Panc1 (cell line): ENCODE results near the gene EQTN. TPM values are rescaled to one million over a fixed set of nuclear protein-coding genes. Genes with fewer than 3 reads are reported as not detected.

Experiments used
- ATAC-seq: fragments of 200-7000 bp; cut with Tn5 transposase; 2 replicates; pipeline ENCODE4 v1.9.1; 2020; ENCODE audit warnings: mild to moderate bottlenecking, moderate library complexity
- BruUV-seq: library from RNA; stranded (reverse); fragments of 400-500 nt; replicated peaks from 2 replicates; lab custom pipeline; 2021; lab: Mats Ljungman, UMichigan
- CTCF ChIA-PET: fragments of 300-600 bp; sonication (Branson Sonifier 250); formaldehyde crosslinking; loops from one replicate; lab custom pipeline; 2022; ENCODE audit warnings: antibody characterized with exemption; lab: Charles Lee
- POLR2A ChIA-PET: fragments of 300-600 bp; sonication (Branson Sonifier 250); formaldehyde crosslinking; loops from one replicate; lab custom pipeline; 2022; ENCODE audit warnings: antibody characterized with exemption; lab: Charles Lee
- DNase-seq: peaks from one replicate; pipeline ENCODE4 v3.0.0-alpha.2; 2010; ENCODE audit warnings: low read depth, low spot score
- H3K27ac ChIP-seq: 2 replicates; pipeline ENCODE4 v1.5.1; 2011; ENCODE audit warnings: mild to moderate bottlenecking, low read length, inconsistent platforms
- H3K27me3 ChIP-seq: fragments of 200-500 bp; sonication (Bioruptor generic); 2 replicates; pipeline ENCODE4 v1.6.0; 2014; ENCODE audit warnings: low read length, inconsistent platforms; ENCODE audit not compliant: control insufficient read depth, insufficient read depth
- H3K36me3 ChIP-seq: fragments of 200-500 bp; sonication (Bioruptor generic); 2 replicates; pipeline ENCODE4 v1.5.1; 2014; ENCODE audit warnings: inconsistent platforms, mild to moderate bottlenecking, low read length, moderate library complexity; ENCODE audit not compliant: control insufficient read depth, insufficient read depth
- H3K4me1 ChIP-seq: 2 replicates; pipeline ENCODE4 v1.5.1; 2011; ENCODE audit warnings: inconsistent platforms, mild to moderate bottlenecking, low read length, moderate library complexity; ENCODE audit not compliant: control insufficient read depth, insufficient read depth
- H3K4me3 ChIP-seq, 2 experiments: 2 replicates each; pipeline ENCODE4 v1.5.1; 2011 to 2012; ENCODE audit warnings: low read depth in 2 of 2, low read length in 2 of 2, mild to moderate bottlenecking in 2 of 2, inconsistent platforms in 1 of 2, moderate library complexity in 1 of 2
- H3K9me3 ChIP-seq: fragments of 200-500 bp; sonication (Bioruptor generic); 2 replicates; pipeline ENCODE4 v1.5.1; 2014; ENCODE audit warnings: low read depth, mild to moderate bottlenecking, inconsistent platforms, low read length, moderate library complexity; ENCODE audit not compliant: control insufficient read depth, insufficient read depth
- POLR2AphosphoS5 ChIP-seq: IDR thresholded peaks from 2 replicates; pipeline ENCODE4 v1.6.1; 2012; ENCODE audit warnings: mild to moderate bottlenecking, low read depth, low read length, moderate library complexity
- REST ChIP-seq, 2 experiments: IDR thresholded peaks; 2 replicates each; pipeline ENCODE4 v1.6.1; 2011 to 2012; ENCODE audit warnings: low read depth in 2 of 2, control low read depth in 1 of 2, low read length in 1 of 2, mild to moderate bottlenecking in 1 of 2, moderate library complexity in 1 of 2; ENCODE audit not compliant: insufficient read depth in 1 of 2
- SIN3A ChIP-seq: IDR thresholded peaks from 2 replicates; pipeline ENCODE4 v1.6.1; 2012; ENCODE audit warnings: low read depth, mild to moderate bottlenecking, low read length, moderate library complexity, borderline replicate concordance; ENCODE audit not compliant: insufficient read depth
- TCF7L2 ChIP-seq: IDR thresholded peaks from 2 replicates; pipeline ENCODE4 v1.6.1; 2011; ENCODE audit warnings: mild to moderate bottlenecking, low read depth, low read length, inconsistent platforms
- in situ Hi-C: cut with HindIII; loops from 2 replicates; pipeline ENCODE4 v1.10.0; 2016; ENCODE audit warnings: low sequenced_read_pairs, low pct_unique_long_range_greater_than_20kb
- intact Hi-C: fragments of 100-400 bp; cut with micrococcal nuclease; formaldehyde crosslinking; loops from one replicate; pipeline ENCODE4 v1.10.0; 2022; ENCODE audit not compliant: unreplicated experiment
- total RNA-seq: library from RNA; stranded (reverse); gene quantifications from one replicate; pipeline ENCODE4 v1.2.1, GENCODE V29; 2021; ENCODE audit not compliant: unreplicated experiment
- TF ChIP-seq, protein P1 (sequence below): fragments of 450-650 bp; IDR thresholded peaks from 2 replicates; pipeline ENCODE4 v1.5.1; 2017; ENCODE audit warnings: mild to moderate bottlenecking

Gene EQTN
- total RNA-seq, 1 experiment from 2014 or later, result not detected

DNA sequence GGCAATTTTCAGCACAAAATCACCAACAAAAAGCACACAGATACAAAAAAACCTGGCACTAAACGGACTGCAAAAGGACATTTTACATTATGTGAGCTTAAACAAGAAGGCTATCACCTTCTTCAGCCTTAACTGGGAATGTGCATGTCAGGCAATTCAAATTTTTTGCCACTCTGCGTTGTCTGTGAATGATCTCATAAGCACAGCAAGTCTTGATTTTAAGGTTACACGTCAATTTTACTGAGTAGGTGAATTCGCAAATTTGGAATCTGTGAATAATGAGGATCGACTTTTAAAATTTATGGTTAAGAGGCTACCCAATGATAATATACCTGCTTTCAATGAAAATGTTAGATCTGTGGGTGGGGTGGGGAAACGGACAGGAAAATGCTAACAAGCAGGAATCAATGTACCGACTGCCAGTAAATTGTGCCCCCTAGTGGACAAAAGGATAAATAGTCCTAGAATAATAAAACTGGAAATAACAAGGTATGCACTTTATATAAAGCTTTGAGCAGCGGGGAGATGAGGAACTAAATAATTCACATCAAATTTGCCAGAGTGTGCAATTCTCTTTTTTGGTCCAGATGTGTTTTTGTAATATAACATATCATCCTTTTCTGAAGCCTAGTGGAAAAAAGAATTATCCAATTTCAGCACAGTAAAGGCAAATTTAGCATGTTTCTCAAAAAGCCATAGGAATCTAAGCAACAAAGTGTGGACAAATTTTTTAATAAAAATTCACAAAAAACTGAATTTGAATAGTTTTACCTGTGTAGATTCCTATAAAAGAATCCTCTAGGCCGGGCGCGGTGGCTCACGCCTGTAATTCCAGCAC is 20.5 kb downstream of the EQTN start:
- H3K4me3 ChIP-seq, result peak overlapping the region in 1 of 2 experiments; percentile 16; a peak in 1 of 4 replicates
- in situ Hi-C loops (no loop called here), intact Hi-C loops (loop anchor here (5.0 kb wide), 1 partner anchor 239 kb away; no protein-coding TSS in a partner anchor)
- TF ChIP-seq, protein P1, sequence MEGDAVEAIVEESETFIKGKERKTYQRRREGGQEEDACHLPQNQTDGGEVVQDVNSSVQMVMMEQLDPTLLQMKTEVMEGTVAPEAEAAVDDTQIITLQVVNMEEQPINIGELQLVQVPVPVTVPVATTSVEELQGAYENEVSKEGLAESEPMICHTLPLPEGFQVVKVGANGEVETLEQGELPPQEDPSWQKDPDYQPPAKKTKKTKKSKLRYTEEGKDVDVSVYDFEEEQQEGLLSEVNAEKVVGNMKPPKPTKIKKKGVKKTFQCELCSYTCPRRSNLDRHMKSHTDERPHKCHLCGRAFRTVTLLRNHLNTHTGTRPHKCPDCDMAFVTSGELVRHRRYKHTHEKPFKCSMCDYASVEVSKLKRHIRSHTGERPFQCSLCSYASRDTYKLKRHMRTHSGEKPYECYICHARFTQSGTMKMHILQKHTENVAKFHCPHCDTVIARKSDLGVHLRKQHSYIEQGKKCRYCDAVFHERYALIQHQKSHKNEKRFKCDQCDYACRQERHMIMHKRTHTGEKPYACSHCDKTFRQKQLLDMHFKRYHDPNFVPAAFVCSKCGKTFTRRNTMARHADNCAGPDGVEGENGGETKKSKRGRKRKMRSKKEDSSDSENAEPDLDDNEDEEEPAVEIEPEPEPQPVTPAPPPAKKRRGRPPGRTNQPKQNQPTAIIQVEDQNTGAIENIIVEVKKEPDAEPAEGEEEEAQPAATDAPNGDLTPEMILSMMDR, result peak; percentile 50; the same call in 1 of the 2 replicates
- TF ChIP-seq TCF7L2, result no peak
- BruUV-seq, result no TSS peak
- CTCF ChIA-PET, result no interaction called here
- H3K4me1 ChIP-seq, result no peaks in the 10 kb centered on the region
- DNase-seq, result peak; percentile 10
- POLR2A ChIA-PET, result no interaction called here
- no peaks in the 10 kb centered on the region for H3K9me3 ChIP-seq
- H3K36me3 ChIP-seq, result no peaks in the 10 kb centered on the region
- no peak for ATAC-seq
- no peaks in the 10 kb centered on the region for H3K27me3 ChIP-seq
- no peak overlapping the region for H3K27ac ChIP-seq

GRCh38 chr9:27273186-27273585 is 23.8 kb downstream of the EQTN start:
- CTCF ChIA-PET, result no interaction called here
- Histone ChIP-seq H3K27ac (no peak overlapping the region), H3K4me1 (no peaks in the 10 kb centered on the region), H3K4me3 (no peak overlapping the region), H3K36me3 (no peaks in the 10 kb centered on the region), H3K9me3 (no peaks in the 10 kb centered on the region), H3K27me3 (no peaks in the 10 kb centered on the region)
- intact Hi-C loops, result no loop called here
- ATAC-seq (no peak), DNase-seq (no peak)
- in situ Hi-C loops, result no loop called here
- no TSS peak for BruUV-seq
- POLR2A ChIA-PET, result no interaction called here
- TF ChIP-seq TCF7L2, result no peak
- TF ChIP-seq, protein P1, result no peak

GRCh38 chr9:27272103-27272502 is 24.8 kb downstream of the EQTN start:
- no peaks in the 10 kb centered on the region for H3K9me3 ChIP-seq
- H3K4me3 ChIP-seq, result no peak overlapping the region
- intact Hi-C loops, result no loop called here
- H3K4me1 ChIP-seq, result no peaks in the 10 kb centered on the region
- no peaks in the 10 kb centered on the region for H3K36me3 ChIP-seq
- DNase-seq, result no peak
- no peak overlapping the region for H3K27ac ChIP-seq
- CTCF ChIA-PET, result no interaction called here
- POLR2A ChIA-PET, result no interaction called here
- no peak for TF ChIP-seq REST (IDR thresholded peaks at IDR 0.05; ENCODE audit: insufficient read depth in 1 of 2, low read depth in 2 of 2, low read length in 1 of 2)
- no peak for TF ChIP-seq POLR2AphosphoS5
- TF ChIP-seq, protein P1, result no peak
- TF ChIP-seq SIN3A, result no peak
- no peak for TF ChIP-seq TCF7L2
- no peaks in the 10 kb centered on the region for H3K27me3 ChIP-seq
- no TSS peak for BruUV-seq
- no peak for ATAC-seq
- in situ Hi-C loops, result no loop called here
